GM19193 (cell line): Measurements from ENCODE around the gene RLIM.

Experiments
- POLR2A ChIP-seq: IDR thresholded peaks from 4 replicates; pipeline ENCODE4 v1.6.1; 2011; ENCODE audit not compliant: insufficient read depth, insufficient read length; ENCODE audit errors: extremely low read depth

RLIM gene, protein sequence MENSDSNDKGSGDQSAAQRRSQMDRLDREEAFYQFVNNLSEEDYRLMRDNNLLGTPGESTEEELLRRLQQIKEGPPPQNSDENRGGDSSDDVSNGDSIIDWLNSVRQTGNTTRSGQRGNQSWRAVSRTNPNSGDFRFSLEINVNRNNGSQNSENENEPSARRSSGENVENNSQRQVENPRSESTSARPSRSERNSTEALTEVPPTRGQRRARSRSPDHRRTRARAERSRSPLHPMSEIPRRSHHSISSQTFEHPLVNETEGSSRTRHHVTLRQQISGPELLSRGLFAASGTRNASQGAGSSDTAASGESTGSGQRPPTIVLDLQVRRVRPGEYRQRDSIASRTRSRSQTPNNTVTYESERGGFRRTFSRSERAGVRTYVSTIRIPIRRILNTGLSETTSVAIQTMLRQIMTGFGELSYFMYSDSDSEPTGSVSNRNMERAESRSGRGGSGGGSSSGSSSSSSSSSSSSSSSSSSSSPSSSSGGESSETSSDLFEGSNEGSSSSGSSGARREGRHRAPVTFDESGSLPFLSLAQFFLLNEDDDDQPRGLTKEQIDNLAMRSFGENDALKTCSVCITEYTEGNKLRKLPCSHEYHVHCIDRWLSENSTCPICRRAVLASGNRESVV

DNA sequence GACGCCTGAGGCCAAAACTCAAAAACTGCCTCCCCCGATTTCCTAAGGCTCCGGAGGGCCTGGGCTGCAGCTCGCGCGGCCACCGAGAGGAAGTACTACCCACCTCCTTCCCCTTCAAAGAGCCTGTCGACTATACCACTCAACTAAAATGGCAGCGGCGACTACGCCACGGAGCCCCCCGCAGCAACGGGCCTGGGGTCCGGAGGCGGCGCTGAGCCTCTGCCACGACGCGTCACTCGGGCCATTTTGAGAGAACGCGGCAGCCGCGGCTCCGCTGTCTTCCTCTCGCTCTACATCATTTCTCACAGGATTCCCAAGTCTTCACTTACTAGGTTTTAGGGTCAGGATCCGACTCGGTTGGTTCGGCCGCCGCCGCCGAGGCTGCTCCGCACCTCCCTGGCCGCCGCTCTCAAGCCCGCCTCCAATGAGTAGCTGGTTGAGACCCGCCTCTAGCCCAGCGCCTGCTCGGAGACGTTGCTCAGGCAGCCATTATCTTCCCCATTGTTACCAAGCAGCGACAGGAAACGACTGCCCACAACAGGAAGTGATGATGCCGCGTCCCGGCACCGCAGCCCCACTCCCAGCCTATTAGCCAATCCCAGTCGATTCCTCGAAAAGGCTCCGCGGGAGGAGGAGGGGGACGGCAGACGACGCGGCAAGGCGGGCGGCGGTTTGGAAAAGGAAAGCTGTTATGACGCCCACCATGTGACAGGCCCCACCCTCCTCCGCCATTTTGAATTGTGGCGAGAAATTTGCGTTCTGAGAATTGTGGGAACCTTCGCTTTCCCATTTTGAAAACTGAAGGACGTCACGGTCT, at the start of gene RLIM:
Gene RLIM, minus strand, starts transcription at position 532 of the 817 bp plus-strand sequence. CDS start 18,647 bp downstream, outside the sequence.
- peak; percentile 73 for TF ChIP-seq POLR2A

DNA sequence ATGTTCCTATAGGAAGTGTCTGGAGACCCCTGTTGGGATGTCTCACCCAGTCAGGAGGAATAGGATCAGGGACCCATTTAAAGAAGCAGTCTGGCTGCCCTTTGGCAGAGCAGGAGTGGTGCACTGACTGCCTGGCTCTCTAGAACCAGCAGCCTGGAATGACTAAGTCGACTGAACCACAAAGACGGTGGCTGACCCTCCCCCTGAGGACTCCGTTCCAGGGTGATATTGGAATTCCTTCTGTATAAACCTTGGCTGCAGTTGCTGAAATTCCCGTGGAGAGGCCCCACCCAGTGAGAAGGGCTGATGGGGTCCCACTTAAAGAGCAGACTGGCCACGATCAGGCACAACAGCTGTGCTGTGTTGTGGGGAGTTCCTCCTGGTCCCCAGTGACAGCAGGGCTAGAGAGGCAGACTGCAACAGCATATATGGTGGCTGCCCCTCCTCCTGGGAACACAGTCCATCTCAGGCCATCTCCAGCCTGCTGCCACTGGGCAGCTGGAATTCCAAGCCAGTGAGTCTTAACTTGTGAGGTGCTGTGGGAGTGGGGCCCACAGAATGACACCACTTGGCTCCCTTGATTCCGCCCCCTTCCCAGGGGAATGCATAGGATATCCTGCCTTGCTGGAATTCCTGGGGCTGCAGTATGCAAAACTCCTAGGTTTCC, 41.8 kb upstream of the RLIM start:
- no peak for TF ChIP-seq POLR2A

DNA sequence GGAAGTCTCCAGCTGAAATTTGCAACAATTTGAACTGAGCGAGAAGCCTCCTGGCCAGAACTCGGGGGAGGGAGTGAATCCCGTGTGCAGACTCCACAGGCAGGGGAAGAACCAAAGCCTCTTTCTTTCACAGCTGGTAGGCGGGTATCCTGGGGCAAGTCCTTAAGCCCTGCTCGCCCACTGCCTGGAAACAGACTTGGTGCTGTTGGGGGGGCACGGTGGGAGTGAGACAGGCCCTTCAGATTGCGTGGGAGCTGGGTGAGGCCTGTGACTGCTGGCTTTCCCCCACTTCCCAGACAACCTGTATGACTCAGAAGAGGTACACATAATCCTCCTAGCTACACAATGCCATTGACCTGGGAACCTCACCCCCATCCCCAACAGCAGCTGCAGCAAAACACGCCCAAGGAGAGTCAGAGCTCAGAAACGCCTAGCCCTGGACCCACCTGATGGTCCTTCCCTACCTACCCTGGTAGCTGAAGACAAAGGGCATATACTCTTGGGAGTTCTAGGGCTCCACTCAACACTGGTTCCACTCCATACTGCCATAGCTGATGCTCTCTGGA, 22.4 kb upstream of the RLIM start:
- TF ChIP-seq POLR2A, result no peak

DNA sequence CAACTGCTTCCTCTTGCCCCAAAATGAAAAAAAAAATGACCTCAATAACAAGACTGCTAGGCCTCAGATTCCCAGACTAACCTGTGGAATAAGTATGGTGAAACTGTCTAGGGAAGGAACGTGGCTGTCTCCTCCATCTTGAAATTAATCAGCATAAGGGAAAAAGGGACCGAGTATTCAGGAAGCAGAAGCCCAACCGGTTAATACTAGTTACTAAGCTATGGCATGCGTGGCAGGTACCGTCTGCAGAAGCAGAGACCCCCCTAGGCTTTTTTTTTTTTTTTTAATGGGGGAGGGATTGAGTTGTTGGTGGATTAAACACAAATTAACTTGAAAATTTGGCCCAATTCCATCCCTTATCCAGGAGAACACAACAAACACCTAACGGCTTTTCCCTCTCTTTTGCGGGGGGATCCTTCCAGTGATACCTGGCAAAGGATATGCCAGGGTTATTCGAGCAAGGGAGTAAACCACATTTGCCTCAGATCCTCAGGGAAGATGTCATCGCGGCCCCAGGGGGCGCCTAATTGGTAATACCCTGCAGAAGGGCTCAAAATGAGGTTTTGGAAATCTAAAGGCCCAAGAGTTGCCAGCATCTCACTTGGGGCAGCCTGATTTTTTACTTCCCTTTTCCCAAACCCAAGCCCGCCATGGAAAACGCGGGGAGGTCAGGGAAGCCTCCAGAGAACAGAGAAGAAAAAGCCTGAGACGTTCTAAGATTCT, 893 bp downstream of the RLIM start:
- TF ChIP-seq POLR2A, result no peak

DNA sequence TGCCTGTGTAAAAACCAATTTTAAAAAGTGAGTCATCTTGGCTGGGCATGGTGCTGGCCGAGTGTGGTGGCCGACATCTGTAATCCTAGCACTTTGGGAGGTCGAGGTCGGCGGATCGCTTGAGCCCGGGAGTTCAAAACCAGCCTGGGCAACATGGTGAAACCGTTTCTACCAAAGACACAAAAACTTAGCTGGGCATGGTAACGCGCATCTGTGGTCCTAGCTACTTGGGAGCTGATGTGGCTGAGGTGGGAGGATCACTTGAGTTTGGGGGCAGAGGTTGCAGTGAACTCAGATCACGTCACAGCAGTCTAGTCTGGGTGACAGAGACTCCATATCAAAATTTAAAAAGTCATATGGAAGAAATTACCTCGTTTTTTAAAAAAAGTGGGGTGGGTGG, 7.6 kb downstream of the RLIM start:
- no peak for TF ChIP-seq POLR2A

DNA sequence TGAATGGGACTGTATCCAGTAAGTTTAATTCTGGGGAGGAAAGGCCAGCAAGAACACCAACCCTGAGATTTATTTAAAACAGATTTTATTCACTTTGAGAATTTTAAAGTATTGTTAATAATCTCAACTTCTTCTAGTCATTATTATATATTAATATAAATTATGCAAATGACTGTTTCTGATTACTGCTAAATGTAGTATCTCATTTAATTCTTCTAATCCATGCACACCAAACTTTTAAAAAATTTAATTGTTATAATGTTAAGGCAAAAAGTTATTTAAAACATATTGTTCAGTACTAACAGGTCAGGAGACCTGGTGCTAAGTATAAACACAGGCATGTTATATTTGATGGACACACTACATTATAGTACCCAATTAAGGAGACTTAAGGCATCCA, 8.1 kb downstream of the RLIM start:
- no peak for TF ChIP-seq POLR2A

DNA sequence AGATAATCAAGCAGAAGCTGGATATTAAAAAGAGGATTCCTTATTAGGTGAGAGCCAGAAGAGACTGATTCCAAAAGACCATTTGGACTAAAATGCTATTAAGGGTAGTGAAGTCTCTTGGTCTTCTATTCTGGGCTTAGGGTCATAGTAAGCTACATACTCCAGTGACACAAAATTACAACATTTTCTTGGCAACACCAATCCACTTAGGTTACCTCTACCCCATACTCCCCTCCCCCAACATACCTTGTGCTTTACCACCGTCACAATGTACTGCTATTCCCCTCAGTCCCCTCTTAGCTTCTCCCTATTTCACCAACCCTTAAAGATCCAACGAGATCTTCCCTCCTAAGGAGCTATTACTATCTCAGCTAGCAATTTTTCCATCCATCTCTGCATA, 11.4 kb downstream of the RLIM start:
- TF ChIP-seq POLR2A, result no peak

DNA sequence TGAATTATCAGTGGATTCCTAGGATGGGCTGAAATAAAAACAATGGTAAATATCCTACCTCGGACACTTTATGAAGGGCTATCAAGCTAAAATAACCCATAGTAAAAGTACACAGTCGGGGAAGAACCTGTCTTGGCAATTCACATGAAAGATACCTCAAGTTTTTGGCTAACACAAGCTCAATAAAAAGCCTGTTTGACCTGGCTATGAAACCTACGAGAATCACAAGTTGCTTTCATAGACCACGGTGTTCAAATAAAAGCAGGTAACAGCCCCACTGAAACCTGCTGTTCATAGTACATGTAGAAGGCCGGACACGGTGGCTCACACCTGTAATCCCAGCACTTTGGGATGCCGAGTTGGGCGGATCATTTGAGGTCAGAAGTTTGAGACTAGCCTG, 12.3 kb downstream of the RLIM start:
- TF ChIP-seq POLR2A, result no peak

DNA sequence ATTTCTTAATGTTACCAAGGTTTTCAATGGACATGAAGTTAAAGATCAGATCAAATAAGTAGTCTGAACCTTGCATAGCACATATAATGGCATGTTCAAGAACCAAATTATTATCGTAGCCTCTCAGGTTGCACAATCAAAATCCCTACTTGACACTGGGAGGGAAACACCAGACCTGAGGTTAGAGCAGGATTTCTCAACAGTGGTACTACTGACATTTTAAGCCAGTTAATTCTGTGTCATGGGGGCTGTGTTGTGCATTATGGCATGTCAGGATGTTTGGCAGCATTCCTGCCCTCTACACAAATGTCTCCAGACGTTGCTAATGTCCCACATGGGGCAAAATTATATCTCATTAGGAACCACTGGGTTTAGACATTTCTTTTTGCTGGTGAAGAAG, 20.8 kb downstream of the RLIM start:
- no peak for TF ChIP-seq POLR2A

DNA sequence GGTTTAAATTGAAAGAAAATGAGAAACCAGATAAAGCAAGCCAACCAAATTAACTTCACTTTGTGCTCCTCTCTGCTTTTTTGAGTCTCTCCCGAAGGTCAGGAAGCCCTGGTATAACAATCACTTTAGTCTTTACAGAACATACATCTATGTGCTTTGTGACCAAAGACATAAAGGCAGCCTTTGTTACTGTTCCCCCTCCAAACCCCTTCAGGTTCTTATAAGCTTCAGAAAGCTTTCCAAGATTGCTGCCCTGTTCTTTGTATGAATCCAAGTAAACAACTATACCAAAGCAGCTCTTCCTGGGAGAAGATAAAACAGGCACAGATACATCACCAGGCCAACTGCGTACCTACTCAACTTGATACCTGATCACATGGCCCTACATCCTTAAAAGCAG, 28.7 kb downstream of the RLIM start:
- no peak for TF ChIP-seq POLR2A

DNA sequence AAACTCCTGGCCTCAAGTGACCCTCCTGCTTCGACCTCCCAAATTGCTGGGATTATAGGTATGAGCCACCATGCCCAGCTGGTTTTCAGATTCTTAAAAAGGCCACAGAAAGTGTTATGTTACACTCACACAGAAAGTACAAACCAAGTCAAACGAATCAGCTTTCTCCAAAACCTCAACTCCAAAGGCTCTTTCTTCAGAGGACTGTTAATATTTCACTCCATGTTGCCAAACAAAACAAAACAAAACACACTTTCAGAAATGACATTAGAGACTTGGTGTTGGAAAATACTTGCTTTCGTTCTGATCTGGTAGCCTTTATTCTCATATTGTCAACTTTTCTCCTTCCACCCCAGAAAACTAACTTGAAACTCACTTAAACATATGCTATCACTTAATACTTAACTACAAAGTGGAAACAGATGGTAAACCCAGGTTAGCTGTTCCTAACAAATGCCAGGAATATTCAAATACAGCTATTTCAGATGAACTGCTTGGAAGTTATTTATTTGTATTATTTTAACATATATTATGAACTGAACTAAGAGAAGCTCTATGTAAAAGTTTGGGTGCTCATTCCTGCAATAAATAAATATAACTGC, 34.7 kb downstream of the RLIM start:
- no peak for TF ChIP-seq POLR2A

DNA sequence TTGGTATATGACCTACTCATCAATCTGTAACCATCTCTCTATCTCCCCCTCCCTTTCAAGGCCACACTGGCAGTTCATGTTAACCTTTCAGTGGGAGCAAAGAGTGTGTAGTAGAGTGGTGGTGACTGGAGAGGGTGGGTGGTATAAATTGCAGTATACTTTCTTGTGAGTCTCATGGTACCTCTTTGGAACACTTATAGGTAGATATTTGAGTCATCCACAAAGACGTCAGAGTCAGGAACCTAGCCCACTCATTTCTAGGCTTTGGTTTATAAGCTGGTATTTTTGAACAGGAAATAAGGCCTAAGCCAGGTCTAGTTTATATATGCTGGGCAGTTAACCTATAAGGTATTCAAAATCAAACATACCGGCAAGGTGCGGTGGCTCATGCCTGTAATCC, 36.3 kb downstream of the RLIM start:
- TF ChIP-seq POLR2A, result no peak

DNA sequence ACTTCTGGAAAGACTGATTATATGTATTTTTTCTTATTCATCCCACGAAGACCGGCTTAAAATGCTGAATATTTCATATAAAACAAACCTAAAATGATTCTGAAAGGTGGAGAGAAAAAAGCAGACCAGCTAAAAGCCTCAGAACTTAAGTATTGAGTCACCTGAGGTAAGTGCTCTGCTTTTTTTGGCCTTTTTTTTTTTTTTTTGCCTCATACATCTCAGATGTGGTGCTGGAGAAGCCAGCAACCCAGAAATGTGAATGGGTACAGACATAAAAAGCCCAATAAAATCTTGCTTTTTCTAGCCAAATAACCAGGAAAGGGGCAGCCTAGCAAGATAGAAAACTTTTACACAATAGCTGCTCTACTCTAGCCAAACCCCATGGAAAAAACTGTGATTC, 57.0 kb downstream of the RLIM start:
- no peak for TF ChIP-seq POLR2A

DNA sequence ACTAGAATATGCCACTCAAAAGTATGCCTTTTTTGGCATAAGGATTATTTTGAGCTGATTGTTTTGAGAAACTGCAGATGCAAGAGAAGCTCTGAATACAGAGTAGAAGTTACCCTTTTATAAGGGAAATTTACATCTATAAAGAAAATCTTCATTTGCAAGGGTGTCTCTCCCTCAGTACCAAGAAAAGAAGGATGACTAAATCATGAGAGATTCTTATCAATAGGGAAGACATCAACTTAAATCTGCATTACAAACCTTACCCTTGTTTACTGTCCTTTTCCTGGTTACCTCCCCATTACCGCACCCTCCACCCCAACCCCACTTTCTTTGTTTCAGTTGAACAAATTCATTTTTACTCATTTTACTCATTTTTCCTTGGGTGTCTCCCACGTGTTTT, 62.5 kb downstream of the RLIM start:
- no peak for TF ChIP-seq POLR2A
